ENCODE measurements around the gene SPRED2. TPM values are rescaled to one million over a fixed set of nuclear protein-coding genes. Genes with fewer than 3 reads are reported as not detected.

Gene SPRED2
- total and polyA plus RNA-seq, 4 donors: 6.7 to 7.5 (median 7.1) TPM

DNA sequence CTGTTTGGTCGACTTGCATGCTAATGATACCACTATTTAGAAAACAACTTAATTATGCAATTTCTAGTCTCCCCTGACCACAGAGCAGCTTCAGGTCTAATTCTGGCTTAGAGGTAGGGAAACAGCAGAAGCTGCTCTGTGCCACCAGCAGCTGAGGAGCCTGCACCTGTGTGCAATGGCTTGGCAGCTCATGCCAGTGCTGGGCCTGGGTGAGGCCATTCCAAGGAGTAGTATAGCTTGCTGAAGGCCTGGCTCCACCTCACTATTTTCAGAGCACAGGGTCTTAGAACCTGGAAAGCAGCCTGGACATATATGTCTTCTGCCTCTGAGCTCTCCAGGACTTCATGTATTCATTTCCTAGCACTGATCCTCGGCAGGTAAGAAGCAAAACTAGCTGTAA is 62.8 kb downstream of the SPRED2 start:
- H3K4me1 ChIP-seq (ENCODE audit: control insufficient read depth in 4 of 4, insufficient read depth in 4 of 4, low read length in 3 of 4): peaks cover 17 to 68% (median 58%) of the 10 kb centered on the region in 4 donors
- 86% methylated on average over 2 of the region's 2 CpGs for WGBS
- TF ChIP-seq, protein P1, sequence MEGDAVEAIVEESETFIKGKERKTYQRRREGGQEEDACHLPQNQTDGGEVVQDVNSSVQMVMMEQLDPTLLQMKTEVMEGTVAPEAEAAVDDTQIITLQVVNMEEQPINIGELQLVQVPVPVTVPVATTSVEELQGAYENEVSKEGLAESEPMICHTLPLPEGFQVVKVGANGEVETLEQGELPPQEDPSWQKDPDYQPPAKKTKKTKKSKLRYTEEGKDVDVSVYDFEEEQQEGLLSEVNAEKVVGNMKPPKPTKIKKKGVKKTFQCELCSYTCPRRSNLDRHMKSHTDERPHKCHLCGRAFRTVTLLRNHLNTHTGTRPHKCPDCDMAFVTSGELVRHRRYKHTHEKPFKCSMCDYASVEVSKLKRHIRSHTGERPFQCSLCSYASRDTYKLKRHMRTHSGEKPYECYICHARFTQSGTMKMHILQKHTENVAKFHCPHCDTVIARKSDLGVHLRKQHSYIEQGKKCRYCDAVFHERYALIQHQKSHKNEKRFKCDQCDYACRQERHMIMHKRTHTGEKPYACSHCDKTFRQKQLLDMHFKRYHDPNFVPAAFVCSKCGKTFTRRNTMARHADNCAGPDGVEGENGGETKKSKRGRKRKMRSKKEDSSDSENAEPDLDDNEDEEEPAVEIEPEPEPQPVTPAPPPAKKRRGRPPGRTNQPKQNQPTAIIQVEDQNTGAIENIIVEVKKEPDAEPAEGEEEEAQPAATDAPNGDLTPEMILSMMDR (IDR thresholded peaks at IDR 0.05; ENCODE audit: low read depth, low read length, missing input control): no peak
- TF ChIP-seq SP1 (IDR thresholded peaks at IDR 0.05): no peak
- no peak for TF ChIP-seq HNF4A (conservative IDR thresholded peaks at IDR 0.05)
- TF ChIP-seq, protein P2, sequence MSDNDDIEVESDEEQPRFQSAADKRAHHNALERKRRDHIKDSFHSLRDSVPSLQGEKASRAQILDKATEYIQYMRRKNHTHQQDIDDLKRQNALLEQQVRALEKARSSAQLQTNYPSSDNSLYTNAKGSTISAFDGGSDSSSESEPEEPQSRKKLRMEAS (IDR thresholded peaks at IDR 0.05): no peak
- TF ChIP-seq RAD21 (IDR thresholded peaks at IDR 0.05): no peak
- TF ChIP-seq, protein P3, sequence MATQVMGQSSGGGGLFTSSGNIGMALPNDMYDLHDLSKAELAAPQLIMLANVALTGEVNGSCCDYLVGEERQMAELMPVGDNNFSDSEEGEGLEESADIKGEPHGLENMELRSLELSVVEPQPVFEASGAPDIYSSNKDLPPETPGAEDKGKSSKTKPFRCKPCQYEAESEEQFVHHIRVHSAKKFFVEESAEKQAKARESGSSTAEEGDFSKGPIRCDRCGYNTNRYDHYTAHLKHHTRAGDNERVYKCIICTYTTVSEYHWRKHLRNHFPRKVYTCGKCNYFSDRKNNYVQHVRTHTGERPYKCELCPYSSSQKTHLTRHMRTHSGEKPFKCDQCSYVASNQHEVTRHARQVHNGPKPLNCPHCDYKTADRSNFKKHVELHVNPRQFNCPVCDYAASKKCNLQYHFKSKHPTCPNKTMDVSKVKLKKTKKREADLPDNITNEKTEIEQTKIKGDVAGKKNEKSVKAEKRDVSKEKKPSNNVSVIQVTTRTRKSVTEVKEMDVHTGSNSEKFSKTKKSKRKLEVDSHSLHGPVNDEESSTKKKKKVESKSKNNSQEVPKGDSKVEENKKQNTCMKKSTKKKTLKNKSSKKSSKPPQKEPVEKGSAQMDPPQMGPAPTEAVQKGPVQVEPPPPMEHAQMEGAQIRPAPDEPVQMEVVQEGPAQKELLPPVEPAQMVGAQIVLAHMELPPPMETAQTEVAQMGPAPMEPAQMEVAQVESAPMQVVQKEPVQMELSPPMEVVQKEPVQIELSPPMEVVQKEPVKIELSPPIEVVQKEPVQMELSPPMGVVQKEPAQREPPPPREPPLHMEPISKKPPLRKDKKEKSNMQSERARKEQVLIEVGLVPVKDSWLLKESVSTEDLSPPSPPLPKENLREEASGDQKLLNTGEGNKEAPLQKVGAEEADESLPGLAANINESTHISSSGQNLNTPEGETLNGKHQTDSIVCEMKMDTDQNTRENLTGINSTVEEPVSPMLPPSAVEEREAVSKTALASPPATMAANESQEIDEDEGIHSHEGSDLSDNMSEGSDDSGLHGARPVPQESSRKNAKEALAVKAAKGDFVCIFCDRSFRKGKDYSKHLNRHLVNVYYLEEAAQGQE (IDR thresholded peaks at IDR 0.05): no peak
- TF ChIP-seq, protein P4, sequence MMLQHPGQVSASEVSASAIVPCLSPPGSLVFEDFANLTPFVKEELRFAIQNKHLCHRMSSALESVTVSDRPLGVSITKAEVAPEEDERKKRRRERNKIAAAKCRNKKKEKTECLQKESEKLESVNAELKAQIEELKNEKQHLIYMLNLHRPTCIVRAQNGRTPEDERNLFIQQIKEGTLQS (IDR thresholded peaks at IDR 0.05): no peak
- no peak for TF ChIP-seq JUND (IDR thresholded peaks at IDR 0.05)
- TF ChIP-seq, protein P5, sequence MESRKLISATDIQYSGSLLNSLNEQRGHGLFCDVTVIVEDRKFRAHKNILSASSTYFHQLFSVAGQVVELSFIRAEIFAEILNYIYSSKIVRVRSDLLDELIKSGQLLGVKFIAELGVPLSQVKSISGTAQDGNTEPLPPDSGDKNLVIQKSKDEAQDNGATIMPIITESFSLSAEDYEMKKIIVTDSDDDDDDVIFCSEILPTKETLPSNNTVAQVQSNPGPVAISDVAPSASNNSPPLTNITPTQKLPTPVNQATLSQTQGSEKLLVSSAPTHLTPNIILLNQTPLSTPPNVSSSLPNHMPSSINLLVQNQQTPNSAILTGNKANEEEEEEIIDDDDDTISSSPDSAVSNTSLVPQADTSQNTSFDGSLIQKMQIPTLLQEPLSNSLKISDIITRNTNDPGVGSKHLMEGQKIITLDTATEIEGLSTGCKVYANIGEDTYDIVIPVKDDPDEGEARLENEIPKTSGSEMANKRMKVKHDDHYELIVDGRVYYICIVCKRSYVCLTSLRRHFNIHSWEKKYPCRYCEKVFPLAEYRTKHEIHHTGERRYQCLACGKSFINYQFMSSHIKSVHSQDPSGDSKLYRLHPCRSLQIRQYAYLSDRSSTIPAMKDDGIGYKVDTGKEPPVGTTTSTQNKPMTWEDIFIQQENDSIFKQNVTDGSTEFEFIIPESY (IDR thresholded peaks at IDR 0.05): no peak
- no peak for TF ChIP-seq NR2F2 (IDR thresholded peaks at IDR 0.05)
- TF ChIP-seq HNF4G (IDR thresholded peaks at IDR 0.05): no peak

DNA sequence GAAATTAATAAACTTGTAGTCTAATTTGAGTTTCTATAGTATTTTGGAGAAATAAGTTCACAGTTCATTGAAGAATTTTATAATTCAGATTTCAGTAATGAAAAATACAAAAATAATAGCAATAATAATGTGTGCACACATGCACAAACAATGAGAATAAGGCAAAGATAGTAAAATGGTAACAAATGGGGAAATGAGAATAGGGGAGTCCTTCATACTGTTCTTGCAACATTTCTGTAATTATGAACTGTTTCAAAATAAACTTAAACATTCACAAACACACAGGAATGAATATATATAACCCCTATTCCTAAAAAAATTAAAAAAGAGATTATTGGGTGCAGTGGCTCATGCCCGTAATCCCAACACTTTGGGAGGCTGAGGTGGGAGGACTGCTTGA is 63.9 kb downstream of the SPRED2 start:
- 96% methylated on average over 1 of the region's 1 CpG for WGBS
- no peak for DNase-seq (ENCODE audit: low spot score)
- no peaks in the 10 kb centered on the region for H3K36me3 ChIP-seq (ENCODE audit: control insufficient read depth in 4 of 4, insufficient read depth in 3 of 4, low read depth in 1 of 4, low read length in 3 of 4)
- H3K9ac ChIP-seq (ENCODE audit: low read depth in 1 of 2, low read length in 2 of 2): no peak overlapping the region
- H3K4me1 ChIP-seq (ENCODE audit: control insufficient read depth in 4 of 4, insufficient read depth in 4 of 4, low read length in 3 of 4): peaks cover 18 to 66% (median 57%) of the 10 kb centered on the region in 4 donors
- no peak overlapping the region for H3K4me3 ChIP-seq (ENCODE audit: low read depth in 1 of 3, low read length in 3 of 3)
- TF ChIP-seq FOXA2 (IDR thresholded peaks at IDR 0.05) (no peak), RAD21 (IDR thresholded peaks at IDR 0.05) (no peak), RXRA (IDR thresholded peaks at IDR 0.05) (no peak), EGR1 (IDR thresholded peaks at IDR 0.05; ENCODE audit: low read depth in 2 of 2) (no peak)
- H3K27me3 ChIP-seq (ENCODE audit: control insufficient read depth in 4 of 4, insufficient read depth in 4 of 4, low read length in 3 of 4): no peaks in the 10 kb centered on the region
- no peak overlapping the region for H3K27ac ChIP-seq (ENCODE audit: low read depth in 1 of 2, low read length in 2 of 2)
- no peaks in the 10 kb centered on the region for H3K9me3 ChIP-seq (ENCODE audit: control insufficient read depth in 4 of 4, low read length in 3 of 4)

More for the DNA sequence above, 62.8 kb downstream of the SPRED2 start:
- Histone ChIP-seq H3K27ac (ENCODE audit: low read depth in 1 of 2, low read length in 2 of 2) (no peak overlapping the region), H3K9ac (ENCODE audit: low read depth in 1 of 2, low read length in 2 of 2) (no peak overlapping the region), H3K4me3 (ENCODE audit: low read depth in 1 of 3, low read length in 3 of 3) (no peak overlapping the region), H3K36me3 (ENCODE audit: control insufficient read depth in 4 of 4, insufficient read depth in 3 of 4, low read depth in 1 of 4, low read length in 3 of 4) (no peaks in the 10 kb centered on the region), H3K9me3 (ENCODE audit: control insufficient read depth in 4 of 4, low read length in 3 of 4) (no peaks in the 10 kb centered on the region), H3K27me3 (ENCODE audit: control insufficient read depth in 4 of 4, insufficient read depth in 4 of 4, low read length in 3 of 4) (no peaks in the 10 kb centered on the region)
- DNase-seq (ENCODE audit: low spot score): no peak
